ENCODE data around the gene PEX5. TPM values are rescaled to one million over a fixed set of nuclear protein-coding genes. Genes with fewer than 3 reads are reported as not detected.

The PEX5 gene
- total RNA-seq, 4 donors from 2014 or later: 62.6 to 94.6 (median 70.5) TPM

GRCh38 chr12:7154042-7154441 is 35.4 kb upstream of the PEX5 start:
- no peak for TF ChIP-seq CTCF (IDR thresholded peaks at IDR 0.05; ENCODE audit: low read depth)

GRCh38 chr12:7154901-7155470 is 34.5 kb upstream of the PEX5 start:
- no peak for TF ChIP-seq CTCF (IDR thresholded peaks at IDR 0.05; ENCODE audit: low read depth)

- no peak for TF ChIP-seq CTCF (IDR thresholded peaks at IDR 0.05; ENCODE audit: low read depth)
Observed at GRCh38 chr12:7155471-7156034, 33.9 kb upstream of the PEX5 start.

- no peak for TF ChIP-seq CTCF (IDR thresholded peaks at IDR 0.05; ENCODE audit: low read depth)
Observed at GRCh38 chr12:7156259-7157197, 33.0 kb upstream of the PEX5 start.

- no peak for TF ChIP-seq CTCF (IDR thresholded peaks at IDR 0.05; ENCODE audit: low read depth)
Observed at GRCh38 chr12:7157391-7157790, 32.1 kb upstream of the PEX5 start.

- TF ChIP-seq CTCF (IDR thresholded peaks at IDR 0.05; ENCODE audit: low read depth): no peak
Observed at GRCh38 chr12:7158781-7159609, 30.5 kb upstream of the PEX5 start.

Data from subcutaneous adipose tissue (tissue), 4 donors.